GM12878 (cell line): Measurements from ENCODE around the gene AKNA. TPM values are rescaled to one million over a fixed set of nuclear protein-coding genes. Genes with fewer than 3 reads are reported as not detected.

Source experiments
- ATAC-seq: fragments of 200-7000 bp; cut with Tn5 transposase; 3 replicates; pipeline ENCODE4 v1.9.1; 2020; ENCODE audit warnings: mild to moderate bottlenecking, moderate library complexity
- BruUV-seq: library from RNA; stranded (reverse); fragments of 400-500 nt; replicated peaks from 2 replicates; lab custom pipeline; 2021; lab: Mats Ljungman, UMichigan
- CTCF ChIA-PET: fragments of 300-600 bp; sonication (Branson Sonifier 250); formaldehyde crosslinking; extraction: SDS; loops from one replicate; lab custom pipeline; 2021; ENCODE audit warnings: inconsistent platforms; lab: Yijun Ruan, JAX
- POLR2A ChIA-PET: fragments of 350-600 bp; formaldehyde crosslinking; extraction: SDS; loops from one replicate; lab custom pipeline; 2021; ENCODE audit warnings: inconsistent platforms; lab: Charles Lee
- RAD21 ChIA-PET: fragments of 300-600 bp; sonication (Branson Sonifier 250); formaldehyde crosslinking; loops from one replicate; lab custom pipeline; 2023; ENCODE audit warnings: antibody characterized with exemption; ENCODE audit not compliant: unreplicated experiment; lab: Charles Lee
- SMC1A ChIA-PET: fragments of 300-600 bp; sonication (Branson Sonifier 250); formaldehyde crosslinking; loops from one replicate; lab custom pipeline; 2023; ENCODE audit not compliant: unreplicated experiment, uncharacterized antibody; lab: Charles Lee
- DNase-seq: peaks from one replicate; pipeline ENCODE4 v3.0.0-alpha.2; 2011; ENCODE audit warnings: low read depth, low spot score
- FAIRE-seq: peaks from 3 replicates; lab custom pipeline; 2011; peaks lifted over from hg19 to GRCh38; lab: Jason Lieb, UNC
- H2AFZ ChIP-seq: 2 replicates; pipeline ENCODE4 v1.6.0; 2011; ENCODE audit warnings: low read depth, low read length, control low read depth; ENCODE audit not compliant: control insufficient read depth
- H3K27ac ChIP-seq: 2 replicates; pipeline ENCODE4 v1.5.1; 2011; ENCODE audit warnings: control low read depth; ENCODE audit not compliant: control insufficient read depth, insufficient read depth
- H3K27me3 ChIP-seq, 2 experiments: replicated peaks in 1 of 2; 2 replicates each; pipeline versions ENCODE4 v1.6.0 to v1.6.1; 2011; ENCODE audit warnings: low read length in 1 of 2; ENCODE audit not compliant: control insufficient read depth in 2 of 2, insufficient read depth in 2 of 2
- H3K36me3 ChIP-seq, 2 experiments: 2 replicates each; pipeline ENCODE4 v1.5.1; 2011; ENCODE audit warnings: low read length in 1 of 2; ENCODE audit not compliant: control insufficient read depth in 2 of 2, insufficient read depth in 2 of 2
- H3K4me1 ChIP-seq: 2 replicates; pipeline ENCODE4 v1.6.1; 2011; ENCODE audit warnings: mild to moderate bottlenecking, low read length, moderate library complexity, mixed read lengths; ENCODE audit not compliant: control insufficient read depth, insufficient read depth
- H3K4me2 ChIP-seq: 2 replicates; pipeline ENCODE4 v1.6.0; 2011; ENCODE audit warnings: control low read depth; ENCODE audit not compliant: control insufficient read depth, insufficient read depth
- H3K4me3 ChIP-seq: fragments of 200-600 bp; sonication (generic); 2 replicates; pipeline ENCODE4 v1.5.1; 2016
- H3K79me2 ChIP-seq: 2 replicates; pipeline ENCODE4 v1.6.0; 2011; ENCODE audit warnings: low read length; ENCODE audit not compliant: control insufficient read depth, insufficient read depth
- H3K9ac ChIP-seq: 2 replicates; pipeline ENCODE4 v1.8.0; 2011; ENCODE audit warnings: low read length, control low read depth, mixed read lengths; ENCODE audit not compliant: control insufficient read depth, insufficient read depth
- H3K9me3 ChIP-seq: replicated peaks from 3 replicates; pipeline ENCODE4 v1.5.1; 2011; ENCODE audit warnings: mild to moderate bottlenecking, low read length; ENCODE audit not compliant: control insufficient read depth, insufficient read depth
- H4K20me1 ChIP-seq: 2 replicates; pipeline ENCODE4 v1.6.0; 2011; ENCODE audit not compliant: control insufficient read depth, insufficient read depth
- CBX3 ChIP-seq: fragments of 200-600 bp; sonication (generic); IDR thresholded peaks from 2 replicates; pipeline ENCODE4 v1.6.1; 2016; ENCODE audit warnings: low read depth, borderline replicate concordance
- EP300 ChIP-seq, 2 experiments: fragments of 150-350 bp in 1 of 2; IDR thresholded peaks; 2 replicates each; pipeline ENCODE4 v1.6.1; 2011 to 2012; ENCODE audit warnings: low read depth in 2 of 2, low read length in 2 of 2, borderline replicate concordance in 1 of 2, improper control_type of control experiment in 1 of 2, inconsistent platforms in 1 of 2; ENCODE audit not compliant: control insufficient read depth in 1 of 2
- MEF2B ChIP-seq: fragments of 450-650 bp; IDR thresholded peaks from 2 replicates; pipeline ENCODE4 v1.6.1; 2018; ENCODE audit warnings: mild to moderate bottlenecking, moderate library complexity; ENCODE audit not compliant: partially characterized antibody, poor library complexity, severe bottlenecking
- PRDM15 ChIP-seq: fragments of 450-650 bp; formaldehyde crosslinking; IDR thresholded peaks from 2 replicates; pipeline ENCODE4 v1.4.0; 2020; ENCODE audit warnings: mild to moderate bottlenecking, moderate library complexity
- SMC3 ChIP-seq: IDR thresholded peaks from 2 replicates; pipeline ENCODE4 v1.6.1; 2011; ENCODE audit warnings: low read length, improper control_type of control experiment, borderline replicate concordance
- USF2 ChIP-seq: IDR thresholded peaks from 2 replicates; pipeline ENCODE4 v1.6.1; 2011; ENCODE audit warnings: low read depth, low read length, improper control_type of control experiment, borderline replicate concordance
- ZBTB33 ChIP-seq: fragments of 450-650 bp; IDR thresholded peaks from 2 replicates; pipeline ENCODE4 v1.6.1; 2017; ENCODE audit warnings: mild to moderate bottlenecking
- WGBS: methylation state at CpG from one replicate; pipeline ENCODE4 v1.1.6; 2016; ENCODE audit warnings: low lambda C conversion rate; ENCODE audit not compliant: insufficient replicate concordance, insufficient coverage; ENCODE audit errors: missing lambda C conversion rate; 5-methylcytosine and 5-hydroxymethylcytosine counted together
- in situ Hi-C: fragments of 300-500 bp; cut with MboI; formaldehyde crosslinking; loops from 9 replicates; pipeline ENCODE4 v1.14.3; 2018; ENCODE audit warnings: mixed read lengths
- intact Hi-C: fragments of 100-400 bp; cut with micrococcal nuclease; formaldehyde crosslinking; loops from one replicate; pipeline ENCODE4 v1.14.2; 2022; ENCODE audit not compliant: unreplicated experiment
- polyA plus RNA-seq, 11 experiments: library from polyadenylated mRNA; depleted of rRNA in 4 of 11; unstranded in 6 of 11; stranded (reverse) in 5 of 11; fragments of >200 nt; fragmentation: Nextera tagmentation in 4 of 11; fragmentation: Illumina TruSeq in 1 of 11; extraction: Ambion mirVana in 4 of 11; extraction: Trizol in 1 of 11; gene quantifications; 1 replicate in 1 of 11; 2 replicates in 10 of 11; pipeline versions ENCODE4 v1.2.1 to v1.2.3, GENCODE V29; 2011 to 2016; ENCODE audit warnings: inconsistent platforms in 2 of 11, missing spikeins in 2 of 11, low read depth in 1 of 11
- total RNA-seq, 4 experiments: library from RNA; depleted of rRNA in 3 of 4; stranded (reverse); fragments of >200 nt in 3 of 4; fragmentation: Illumina TruSeq in 1 of 4; extraction: Trizol in 1 of 4; gene quantifications; 2 replicates each; pipeline versions ENCODE4 v1.2.1 to v1.2.3, GENCODE V29; 2013 to 2021

The AKNA gene
- total and polyA plus RNA-seq, 10 of the 15 experiments (the other 5 are each of a cell fraction or from before 2014, with no cell fraction given), result 1.6 to 132 (median 35.3) TPM

GRCh38 chr9:114432323-114433067, 44.7 kb upstream of the AKNA start:
- H3K27me3 ChIP-seq, result peaks cover 0 to under 1% of the 10 kb centered on the region in 2 experiments; a peak in 1 of 4 replicates
- no peak overlapping the region for H3K4me2 ChIP-seq
- SMC1A ChIA-PET, result interaction anchor here (2.1 to 10.1 kb wide), 4 partner anchors 19 to 220 kb away, joined by 5 to 139 read pairs (median 54); partner anchors contain the start of gene WHRN
- CTCF ChIA-PET, result interaction anchor here (0.6 to 8.1 kb wide), 6 partner anchors 10 to 220 kb away, joined by 3 to 104 read pairs (median 3); partner anchors contain the start of gene WHRN
- no peak for FAIRE-seq
- DNase-seq, result no peak
- intact Hi-C loops, result no loop called here
- no peaks in the 10 kb centered on the region for H3K4me1 ChIP-seq
- H3K4me3 ChIP-seq, result no peak overlapping the region
- no peaks in the 10 kb centered on the region for H3K9me3 ChIP-seq
- BruUV-seq, result no TSS peak
- POLR2A ChIA-PET, result no interaction called here
- no peak overlapping the region for H3K27ac ChIP-seq
- WGBS, result 27% methylated on average over 6 of the region's 6 CpGs
- no peak for ATAC-seq
- RAD21 ChIA-PET, result interaction anchor here (1.9 to 6.5 kb wide), 4 partner anchors 27 to 248 kb away, joined by 4 to 49 read pairs (median 20); no protein-coding TSS in a partner anchor
- no peaks in the 10 kb centered on the region for H3K79me2 ChIP-seq
- H3K36me3 ChIP-seq, result no peaks in the 10 kb centered on the region; a peak in 1 of 4 replicates
- in situ Hi-C loops, result no loop called here
- H3K9ac ChIP-seq, result no peak overlapping the region
- TF ChIP-seq MEF2B (no peak), CBX3 (no peak), EP300 (IDR thresholded peaks at IDR 0.05; ENCODE audit: borderline replicate concordance in 1 of 2, control insufficient read depth in 1 of 2, low read depth in 2 of 2, low read length in 2 of 2) (no peak), SMC3 (no peak)
- H4K20me1 ChIP-seq, result no peaks in the 10 kb centered on the region
- no peak overlapping the region for H2AFZ ChIP-seq

GRCh38 chr9:114431770-114432169, 44.0 kb upstream of the AKNA start:
- DNase-seq, result no peak
- RAD21 ChIA-PET, result no interaction called here
- CTCF ChIA-PET, result interaction anchor here (1.0 to 8.1 kb wide), 4 partner anchors 21 to 221 kb away, joined by 3 to 104 read pairs (median 51); partner anchors contain the start of gene WHRN
- no peaks in the 10 kb centered on the region for H3K27me3 ChIP-seq
- BruUV-seq, result no TSS peak
- FAIRE-seq, result no peak
- H3K4me2 ChIP-seq, result no peak overlapping the region
- intact Hi-C loops, result no loop called here
- in situ Hi-C loops, result no loop called here
- SMC1A ChIA-PET, result interaction anchor here (1.0 to 10.1 kb wide), 4 partner anchors 26 to 222 kb away, joined by 3 to 139 read pairs (median 4); partner anchors contain the start of gene WHRN
- H3K4me1 ChIP-seq, result no peaks in the 10 kb centered on the region
- H3K4me3 ChIP-seq, result no peak overlapping the region
- H3K9ac ChIP-seq, result no peak overlapping the region
- no peaks in the 10 kb centered on the region for H4K20me1 ChIP-seq
- no peaks in the 10 kb centered on the region; a peak in 1 of 4 replicates for H3K36me3 ChIP-seq
- no peaks in the 10 kb centered on the region for H3K79me2 ChIP-seq
- 31% methylated on average over 6 of the region's 6 CpGs for WGBS
- ATAC-seq, result no peak
- H2AFZ ChIP-seq, result no peak overlapping the region
- no peak overlapping the region for H3K27ac ChIP-seq
- no peaks in the 10 kb centered on the region for H3K9me3 ChIP-seq
- POLR2A ChIA-PET, result interaction anchor here (1.0 kb wide), 1 partner anchor 64 kb away, joined by 3 read pairs; no protein-coding TSS in a partner anchor
- TF ChIP-seq ZBTB33, result no peak
- TF ChIP-seq PRDM15 (CRISPR knock-in tag), result no peak
- no peak for TF ChIP-seq USF2
